Adrenal gland (tissue), 12 donors: ENCODE measurements around the gene TMEM11. TPM values are rescaled to one million over a fixed set of nuclear protein-coding genes. Genes with fewer than 3 reads are reported as not detected.

ENCODE experiments used
- DNase-seq, 7 donors: peaks; one replicate each; pipeline ENCODE4 v3.0.0-alpha.2; 2019 to 2020
- H3K27ac ChIP-seq, 5 donors: fragments of 200-600 bp; sonication (generic) in 4 of 5; 1 replicate in 3 of 5; 2 replicates in 2 of 5; pipeline versions ENCODE4 v1.5.1 to v1.8.0; 2016 to 2020; ENCODE audit warnings: mild to moderate bottlenecking in 1 of 5
- H3K27me3 ChIP-seq: fragments of 200-600 bp; 2 replicates; pipeline ENCODE4 v1.8.0; 2021
- H3K36me3 ChIP-seq, 2 donors: fragments of 200-600 bp; replicated peaks in 1 of 2; 1 replicate in 1 of 2; 2 replicates in 1 of 2; pipeline versions ENCODE4 v1.5.1 to v1.8.0; 2018 to 2022
- H3K4me1 ChIP-seq, 2 donors: fragments of 200-600 bp; replicated peaks in 1 of 2; 1 replicate in 1 of 2; 2 replicates in 1 of 2; pipeline versions ENCODE4 v1.5.1 to v1.8.0; 2018 to 2021
- H3K4me3 ChIP-seq, 4 donors: fragments of 200-600 bp; sonication (generic) in 3 of 4; one replicate each; pipeline ENCODE4 v1.5.1; 2016 to 2018
- H3K9me3 ChIP-seq, 3 donors: fragments of 200-600 bp; sonication (generic) in 1 of 3; replicated peaks in 1 of 3; 1 replicate in 2 of 3; 2 replicates in 1 of 3; pipeline versions ENCODE4 v1.5.1 to v1.8.0; 2016 to 2021
- POLR2A ChIP-seq, 2 donors: fragments of 450-650 bp; IDR thresholded peaks; one replicate each; pipeline ENCODE4 v1.6.1; 2017; ENCODE audit warnings: antibody characterized with exemption in 2 of 2, mild to moderate bottlenecking in 2 of 2, moderate library complexity in 1 of 2
- WGBS, 4 donors: extraction: QIAGEN DNeasy Blood & Tissue Kit in 2 of 4; methylation state at CpG; one replicate each; pipeline versions ENCODE4 v1.1.5 to v1.1.7; 2013 to 2017; 5-methylcytosine and 5-hydroxymethylcytosine counted together
- intact Hi-C, 2 donors: fragments of 100-400 bp; cut with DNase I; formaldehyde crosslinking; loops; one replicate each; pipeline versions ENCODE4 v1.14.1 to v1.15.0; 2022 to 2023
- polyA plus RNA-seq, 3 donors: library from polyadenylated mRNA; stranded (reverse); fragments of 200-250 nt in 2 of 3; fragments of 350-450 nt in 1 of 3; fragmentation: Illumina TruSeq in 1 of 3; extraction: RNeasy Lipid Tissue Mini Kit (QIAGEN cat#74804) in 1 of 3; gene quantifications; one replicate each; pipeline ENCODE4 v1.2.3, GENCODE V29; 2013 to 2014
- total RNA-seq, 9 donors: library from RNA; depleted of rRNA in 4 of 9; stranded (reverse); fragments of >200 nt in 4 of 9; fragments of 120-200 nt in 1 of 9; fragmentation: NEBNext Ultra II Directional in 1 of 9; extraction: Animal tissue kit (Norgen Biotek cat#: 25700) in 1 of 9; gene quantifications; one replicate each; pipeline versions ENCODE4 v1.1.0 to v1.2.4, GENCODE V29; 2013 to 2023
- TF ChIP-seq, protein P1 (sequence below), 6 experiments: fragments of 450-650 bp in 4 of 6; fragments of 200-600 bp in 2 of 6; sonication (generic) in 1 of 6; IDR thresholded peaks; 1 replicate in 5 of 6; 2 replicates in 1 of 6; pipeline versions ENCODE4 v1.5.1 to v1.8.0; 2016 to 2021; ENCODE audit warnings: antibody characterized with exemption in 6 of 6, mild to moderate bottlenecking in 2 of 6, moderate library complexity in 1 of 6
- donor health status: healthy with polysubstance abuse.
- donor health status: Bipolar disorder and iron deficiency.
- donor health status: DM: yes; HTN: yes; CAD: no.
- donor health status: DM: no; HTN: no; CAD: no.
- donor health status: DM: no; HTN: no; CAD: no.
- donor health status: DM: yes; HTN: yes; CAD: no.

TMEM11 gene
- total and polyA plus RNA-seq, 12 donors: 12.4 to 75.8 (median 25.4) TPM

DNA sequence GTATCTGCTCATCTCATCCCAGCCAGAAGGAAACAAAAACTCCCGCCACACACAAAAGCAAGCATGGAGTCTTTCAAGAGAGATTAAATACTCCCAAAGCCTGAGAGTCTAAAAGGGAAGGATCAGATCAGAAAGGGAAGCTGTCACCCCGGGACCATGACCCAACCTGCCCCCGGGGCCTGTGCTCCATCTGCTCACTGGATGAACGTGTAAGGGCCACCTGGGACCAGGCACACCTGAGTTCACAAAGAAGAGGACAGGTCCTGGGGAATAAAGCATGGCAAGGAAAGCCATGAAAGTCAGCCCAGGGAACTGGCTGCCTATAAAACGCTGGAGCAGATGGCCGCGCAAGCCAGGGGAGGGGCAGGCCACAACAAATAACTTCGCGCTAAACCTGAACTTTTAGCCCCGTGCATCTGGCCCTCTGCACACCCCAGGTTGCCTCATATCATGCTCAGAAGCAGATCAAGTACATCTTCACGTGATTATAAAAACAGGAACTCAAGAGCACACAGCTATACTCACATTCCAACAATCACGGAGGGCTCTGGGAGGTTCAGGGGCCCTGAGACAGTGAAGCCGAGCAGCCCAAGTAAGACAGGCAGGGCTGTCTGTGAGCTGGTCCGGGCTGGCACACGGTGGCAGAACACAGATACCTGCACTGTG is 3.4 kb downstream of the TMEM11 start:
- no peak for DNase-seq
- 73 to 79% (median 76%) methylated on average over 13 to 15 of the region's 15 CpGs for WGBS, 4 donors
- H3K9me3 ChIP-seq: no peaks in the 10 kb centered on the region
- intact Hi-C loops: loop anchor here in 1 of 2 donors (10.0 kb wide), 1 partner anchor 186 kb away; no protein-coding TSS in a partner anchor
- no peaks in the 10 kb centered on the region for H3K27me3 ChIP-seq
- no peak overlapping the region for H3K27ac ChIP-seq
- H3K4me1 ChIP-seq: peaks cover 23 to 41% of the 10 kb centered on the region in 2 donors
- TF ChIP-seq POLR2A (IDR thresholded peaks at IDR 0.05): no peak
- TF ChIP-seq, protein P1, sequence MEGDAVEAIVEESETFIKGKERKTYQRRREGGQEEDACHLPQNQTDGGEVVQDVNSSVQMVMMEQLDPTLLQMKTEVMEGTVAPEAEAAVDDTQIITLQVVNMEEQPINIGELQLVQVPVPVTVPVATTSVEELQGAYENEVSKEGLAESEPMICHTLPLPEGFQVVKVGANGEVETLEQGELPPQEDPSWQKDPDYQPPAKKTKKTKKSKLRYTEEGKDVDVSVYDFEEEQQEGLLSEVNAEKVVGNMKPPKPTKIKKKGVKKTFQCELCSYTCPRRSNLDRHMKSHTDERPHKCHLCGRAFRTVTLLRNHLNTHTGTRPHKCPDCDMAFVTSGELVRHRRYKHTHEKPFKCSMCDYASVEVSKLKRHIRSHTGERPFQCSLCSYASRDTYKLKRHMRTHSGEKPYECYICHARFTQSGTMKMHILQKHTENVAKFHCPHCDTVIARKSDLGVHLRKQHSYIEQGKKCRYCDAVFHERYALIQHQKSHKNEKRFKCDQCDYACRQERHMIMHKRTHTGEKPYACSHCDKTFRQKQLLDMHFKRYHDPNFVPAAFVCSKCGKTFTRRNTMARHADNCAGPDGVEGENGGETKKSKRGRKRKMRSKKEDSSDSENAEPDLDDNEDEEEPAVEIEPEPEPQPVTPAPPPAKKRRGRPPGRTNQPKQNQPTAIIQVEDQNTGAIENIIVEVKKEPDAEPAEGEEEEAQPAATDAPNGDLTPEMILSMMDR (IDR thresholded peaks at IDR 0.05): no peak
- peaks cover 0 to 15% of the 10 kb centered on the region in 2 donors for H3K36me3 ChIP-seq
- H3K4me3 ChIP-seq: no peak overlapping the region

DNA sequence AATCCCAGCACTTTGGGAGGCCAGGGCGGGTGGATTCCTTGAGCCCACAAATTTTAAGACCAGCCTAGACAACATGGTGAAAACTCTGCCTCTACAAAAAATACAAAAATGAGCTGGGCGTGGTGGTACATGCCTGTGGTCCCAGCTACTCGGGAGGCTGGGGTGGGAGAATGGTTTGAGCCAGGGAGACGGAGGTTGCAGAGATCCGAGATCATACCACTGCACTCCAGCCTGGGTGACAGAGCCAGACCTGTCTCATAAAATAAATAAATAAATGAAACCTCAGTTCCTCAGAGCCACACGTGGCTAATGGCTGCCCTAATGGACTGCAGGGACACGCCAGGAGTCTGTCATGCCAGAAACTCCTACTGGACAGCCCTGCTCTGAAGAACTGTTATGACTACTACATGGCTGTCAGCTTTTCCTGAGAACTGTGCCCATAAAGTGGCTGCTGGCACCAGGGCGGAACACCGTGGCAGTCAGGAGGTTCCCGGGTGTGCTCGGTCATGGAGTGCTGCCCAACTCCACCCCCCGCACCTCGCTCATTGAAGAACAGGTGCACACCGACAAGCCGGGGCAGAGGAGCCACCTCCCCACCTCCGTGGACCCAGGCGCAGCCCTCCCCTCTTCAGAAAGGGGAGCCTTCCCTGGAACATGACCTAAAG is 4.3 kb downstream of the TMEM11 start:
- Histone ChIP-seq H3K4me1 (peaks cover 16 to 32% of the 10 kb centered on the region in 2 donors), H3K9me3 (no peaks in the 10 kb centered on the region), H3K27me3 (no peaks in the 10 kb centered on the region), H3K27ac (no peak overlapping the region), H3K36me3 (peaks cover 0 to 15% of the 10 kb centered on the region in 2 donors), H3K4me3 (no peak overlapping the region)
- TF ChIP-seq, protein P1 (IDR thresholded peaks at IDR 0.05): no peak
- no peak for TF ChIP-seq POLR2A (IDR thresholded peaks at IDR 0.05)
- no peak for DNase-seq
- WGBS, 4 donors: 78 to 87% (median 86%) methylated on average over 7 to 17 of the region's 17 CpGs
- intact Hi-C loops: loop anchor here in 1 of 2 donors (10.0 kb wide), 1 partner anchor 185 kb away; no protein-coding TSS in a partner anchor

DNA sequence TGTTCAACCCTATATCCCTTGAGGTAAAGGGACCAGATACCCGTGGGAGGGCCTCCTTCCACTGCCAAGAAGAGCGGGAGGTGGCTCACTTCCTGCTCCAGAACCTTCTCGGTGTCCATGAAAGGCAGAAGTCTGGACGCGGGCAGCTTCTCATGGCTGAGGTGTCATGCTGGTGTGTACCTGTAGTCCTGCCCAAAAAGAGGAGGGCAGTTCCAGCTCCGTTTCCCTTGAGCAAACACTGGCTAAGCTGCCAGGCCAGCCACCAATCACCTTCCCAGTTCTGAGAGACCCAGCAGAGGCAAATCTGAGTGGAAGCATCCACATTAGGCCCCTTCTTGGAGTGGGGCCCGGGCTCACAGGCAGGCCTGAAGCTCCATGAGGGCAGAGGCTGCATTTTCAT is 5.6 kb downstream of the TMEM11 start:
- intact Hi-C loops: no loop called here
- Histone ChIP-seq H3K4me1 (peaks cover 14 to 32% of the 10 kb centered on the region in 2 donors), H3K9me3 (no peaks in the 10 kb centered on the region), H3K27ac (no peak overlapping the region), H3K36me3 (peaks cover 0 to 15% of the 10 kb centered on the region in 2 donors), H3K27me3 (no peaks in the 10 kb centered on the region), H3K4me3 (no peak overlapping the region)
- 84 to 89% (median 87%) methylated on average over 6 to 7 of the region's 7 CpGs for WGBS, 4 donors
- no peak for DNase-seq
- TF ChIP-seq POLR2A (IDR thresholded peaks at IDR 0.05): no peak
- TF ChIP-seq, protein P1 (IDR thresholded peaks at IDR 0.05): no peak

DNA sequence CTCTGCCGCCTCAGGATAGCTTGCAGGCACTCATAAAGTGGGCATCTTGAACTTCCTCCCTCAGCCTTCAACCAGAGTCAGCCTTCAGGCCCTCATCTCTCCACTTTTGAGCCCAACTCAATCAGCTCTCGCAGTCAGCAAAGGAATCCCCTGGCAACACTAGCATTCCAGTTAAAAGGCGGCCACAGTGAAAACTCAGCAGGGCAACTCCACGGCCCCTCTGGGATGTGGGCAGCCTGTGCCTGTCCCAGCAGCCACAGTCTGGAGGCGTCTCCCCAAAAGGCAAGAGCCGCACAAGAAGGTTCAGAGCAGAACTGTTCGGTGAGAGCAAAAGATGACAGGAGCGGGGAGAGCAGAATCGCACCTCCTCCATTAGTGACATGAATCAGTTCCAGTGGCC is 9.0 kb downstream of the TMEM11 start:
- intact Hi-C loops: no loop called here
- H3K4me3 ChIP-seq: no peak overlapping the region
- TF ChIP-seq POLR2A (IDR thresholded peaks at IDR 0.05): no peak
- TF ChIP-seq, protein P1 (IDR thresholded peaks at IDR 0.05): no peak
- H3K4me1 ChIP-seq: peaks cover 0 to 3% of the 10 kb centered on the region in 2 donors
- H3K27ac ChIP-seq: no peak overlapping the region
- peaks cover 0 to 2% of the 10 kb centered on the region in 2 donors for H3K36me3 ChIP-seq
- no peak for DNase-seq
- 90 to 93% (median 92%) methylated on average over 8 to 9 of the region's 9 CpGs for WGBS, 4 donors
- H3K9me3 ChIP-seq: no peaks in the 10 kb centered on the region
- H3K27me3 ChIP-seq: no peaks in the 10 kb centered on the region
